Rectal smooth muscle tissue (tissue), 1 donor: ENCODE results near the gene FGD6.
"Not testable (repeated sequence)": the region's sequence is repeated elsewhere in the genome, so short reads cannot be mapped to it uniquely, and the experiment has no call there.

Source experiments
- H3K27ac ChIP-seq: one replicate; pipeline ENCODE4 v1.7.0; 2013; ENCODE audit warnings: low read depth, low read length, inconsistent platforms
- H3K27me3 ChIP-seq: one replicate; pipeline ENCODE4 v1.7.0; 2013; ENCODE audit warnings: low read length; ENCODE audit not compliant: control insufficient read depth, insufficient read depth
- H3K36me3 ChIP-seq: one replicate; pipeline ENCODE4 v1.7.0; 2013; ENCODE audit warnings: low read length; ENCODE audit not compliant: control insufficient read depth, insufficient read depth
- H3K4me1 ChIP-seq: one replicate; pipeline ENCODE4 v1.7.0; 2013; ENCODE audit warnings: low read length; ENCODE audit not compliant: control insufficient read depth, insufficient read depth
- H3K4me3 ChIP-seq: one replicate; pipeline ENCODE4 v1.7.0; 2013; ENCODE audit warnings: low read length
- H3K9ac ChIP-seq: one replicate; pipeline ENCODE4 v1.7.0; 2013; ENCODE audit warnings: low read length

The FGD6 gene

DNA sequence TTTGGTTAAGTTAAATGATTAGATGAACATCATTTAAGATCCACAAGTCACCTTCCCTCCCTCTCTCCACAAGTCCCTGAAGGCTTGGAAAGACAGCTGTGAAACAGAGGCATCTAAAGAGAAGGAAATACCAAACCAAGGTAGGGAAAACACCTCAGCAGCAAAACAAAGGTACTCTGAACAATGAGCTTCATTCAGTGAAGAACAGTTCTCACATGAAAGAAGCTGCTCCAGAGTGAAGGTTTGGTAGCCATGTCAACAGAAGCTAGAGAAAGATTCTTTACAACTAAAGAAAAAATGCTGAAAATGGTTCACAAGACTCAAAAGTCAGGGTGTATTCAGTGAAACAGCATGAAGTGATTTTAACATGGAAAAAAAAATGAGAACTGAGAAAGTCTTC, 69.4 kb downstream of the FGD6 start:
- H3K9ac ChIP-seq, result no peak overlapping the region
- H3K27ac ChIP-seq, result no peak overlapping the region
- no peaks in the 10 kb centered on the region for H3K27me3 ChIP-seq
- peaks cover 4% of the 10 kb centered on the region for H3K4me1 ChIP-seq
- H3K36me3 ChIP-seq, result no peaks in the 10 kb centered on the region
- no peak overlapping the region for H3K4me3 ChIP-seq

GRCh38 chr12:95146769-95147168, 70.5 kb downstream of the FGD6 start:
- H3K4me3 ChIP-seq, result no peak overlapping the region
- no peak overlapping the region for H3K27ac ChIP-seq
- H3K4me1 ChIP-seq, result peaks cover 4% of the 10 kb centered on the region
- H3K27me3 ChIP-seq, result no peaks in the 10 kb centered on the region
- H3K9ac ChIP-seq, result no peak overlapping the region
- H3K36me3 ChIP-seq, result no peaks in the 10 kb centered on the region

DNA sequence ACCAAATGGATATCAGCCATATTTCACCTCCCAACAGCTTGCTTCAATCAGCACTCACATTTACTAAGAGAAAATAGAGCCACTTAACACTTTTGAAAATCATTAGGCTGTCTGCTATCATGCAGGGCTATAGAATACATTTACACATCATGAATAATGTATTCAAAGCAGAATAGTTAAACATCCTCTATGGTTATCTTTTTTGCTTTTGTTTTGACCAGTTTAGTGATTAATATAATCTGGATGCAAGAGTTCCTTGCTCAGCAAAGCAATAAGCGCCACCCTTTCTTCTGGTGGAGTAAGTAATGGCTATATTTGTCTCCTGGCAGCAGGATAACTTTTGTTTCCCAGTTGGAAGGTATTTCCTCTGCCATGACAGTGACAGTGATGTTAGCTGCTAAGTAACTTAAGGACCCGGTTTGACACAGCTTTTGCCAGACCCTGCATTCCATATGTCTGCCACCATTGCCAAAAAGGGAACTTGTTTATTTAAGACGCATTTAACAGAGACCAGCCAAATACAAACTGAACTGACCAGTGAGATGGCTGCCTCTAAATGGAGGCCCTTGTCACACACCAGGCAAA, 73.6 kb downstream of the FGD6 start:
- no peaks in the 10 kb centered on the region for H3K36me3 ChIP-seq
- H3K4me1 ChIP-seq, result peaks cover 4% of the 10 kb centered on the region
- H3K27ac ChIP-seq, result no peak overlapping the region
- H3K27me3 ChIP-seq, result no peaks in the 10 kb centered on the region
- no peak overlapping the region for H3K4me3 ChIP-seq
- H3K9ac ChIP-seq, result no peak overlapping the region

GRCh38 chr12:95142431-95143151, 74.7 kb downstream of the FGD6 start:
- no peaks in the 10 kb centered on the region for H3K36me3 ChIP-seq
- H3K27me3 ChIP-seq, result no peaks in the 10 kb centered on the region
- H3K4me1 ChIP-seq, result peaks cover 4% of the 10 kb centered on the region
- no peak overlapping the region for H3K27ac ChIP-seq
- no peak overlapping the region for H3K4me3 ChIP-seq
- H3K9ac ChIP-seq, result no peak overlapping the region

DNA sequence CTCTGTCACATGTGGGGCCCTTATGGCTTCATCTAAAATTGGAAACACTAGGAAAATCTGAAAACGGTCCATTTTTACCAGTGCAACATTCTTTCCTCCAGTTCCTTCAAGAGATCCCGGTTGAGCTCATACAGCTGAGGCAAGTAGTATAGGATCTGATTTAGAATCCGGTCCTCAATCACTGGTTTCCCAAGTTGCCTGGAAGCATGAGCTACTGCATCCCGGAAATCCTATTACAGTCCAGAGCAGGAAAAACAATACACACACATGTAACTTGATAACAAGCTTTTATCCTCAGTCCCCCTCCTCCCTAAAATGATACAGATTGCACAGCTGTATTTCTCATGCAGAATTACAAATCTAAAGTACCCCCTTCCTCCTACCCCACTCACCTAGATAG, 76.0 kb downstream of the FGD6 start:
- H3K36me3 ChIP-seq, result no peaks in the 10 kb centered on the region
- no peaks in the 10 kb centered on the region for H3K27me3 ChIP-seq
- H3K4me1 ChIP-seq, result peaks cover 4% of the 10 kb centered on the region
- H3K9ac ChIP-seq, result no peak overlapping the region
- no peak overlapping the region for H3K4me3 ChIP-seq
- no peak overlapping the region for H3K27ac ChIP-seq

DNA sequence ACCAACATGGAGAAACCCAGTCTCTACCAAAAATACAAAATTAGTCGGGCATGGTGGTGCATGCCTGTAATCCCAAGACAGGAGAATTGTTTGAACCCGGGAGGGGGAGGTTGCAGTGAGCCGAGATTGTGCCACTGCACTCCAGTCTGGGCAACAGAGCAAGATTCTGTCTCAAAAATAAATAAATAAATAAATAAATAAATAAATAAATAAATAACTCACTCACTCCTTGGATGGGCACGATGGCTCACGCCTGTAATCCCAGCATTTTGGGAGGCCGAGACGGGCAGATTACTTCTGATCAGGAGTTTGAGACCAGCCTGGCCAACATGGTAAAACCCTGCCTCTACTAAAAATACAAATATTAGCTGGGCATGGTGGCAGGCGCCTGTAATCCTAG, 79.2 kb downstream of the FGD6 start:
- not testable (repeated sequence) for H3K27ac ChIP-seq, H3K9ac ChIP-seq, H3K27me3 ChIP-seq, H3K4me3 ChIP-seq, H3K36me3 ChIP-seq, H3K4me1 ChIP-seq

- H3K36me3 ChIP-seq, result no peaks in the 10 kb centered on the region
- no peak overlapping the region for H3K4me3 ChIP-seq
- H3K4me1 ChIP-seq, result no peaks in the 10 kb centered on the region
- no peaks in the 10 kb centered on the region for H3K27me3 ChIP-seq
- no peak overlapping the region for H3K9ac ChIP-seq
- no peak overlapping the region for H3K27ac ChIP-seq
These were observed 80.7 kb downstream of the FGD6 start for GRCh38 chr12:95136598-95136997.

DNA sequence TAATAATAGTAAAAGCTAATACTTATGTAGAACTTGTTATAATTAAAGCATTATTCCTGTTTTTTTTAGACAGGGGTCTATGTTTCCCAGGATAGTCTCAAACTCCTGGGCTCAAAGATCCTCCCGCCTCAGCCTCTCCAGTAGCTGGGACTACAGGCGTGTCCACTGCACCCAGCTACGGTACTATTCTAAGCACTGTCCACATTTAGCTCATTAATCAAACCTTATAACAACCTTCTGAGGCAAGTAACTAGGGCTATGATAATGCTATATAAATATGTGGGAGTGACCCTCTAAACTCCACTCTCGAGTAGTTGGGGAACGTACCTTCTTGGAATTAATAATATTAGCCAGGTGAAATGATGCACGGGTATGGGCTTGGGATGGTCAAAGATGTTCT, 83.2 kb downstream of the FGD6 start:
- no peak overlapping the region for H3K27ac ChIP-seq
- no peaks in the 10 kb centered on the region for H3K27me3 ChIP-seq
- H3K36me3 ChIP-seq, result no peaks in the 10 kb centered on the region
- no peaks in the 10 kb centered on the region for H3K4me1 ChIP-seq
- H3K9ac ChIP-seq, result no peak overlapping the region
- H3K4me3 ChIP-seq, result no peak overlapping the region

DNA sequence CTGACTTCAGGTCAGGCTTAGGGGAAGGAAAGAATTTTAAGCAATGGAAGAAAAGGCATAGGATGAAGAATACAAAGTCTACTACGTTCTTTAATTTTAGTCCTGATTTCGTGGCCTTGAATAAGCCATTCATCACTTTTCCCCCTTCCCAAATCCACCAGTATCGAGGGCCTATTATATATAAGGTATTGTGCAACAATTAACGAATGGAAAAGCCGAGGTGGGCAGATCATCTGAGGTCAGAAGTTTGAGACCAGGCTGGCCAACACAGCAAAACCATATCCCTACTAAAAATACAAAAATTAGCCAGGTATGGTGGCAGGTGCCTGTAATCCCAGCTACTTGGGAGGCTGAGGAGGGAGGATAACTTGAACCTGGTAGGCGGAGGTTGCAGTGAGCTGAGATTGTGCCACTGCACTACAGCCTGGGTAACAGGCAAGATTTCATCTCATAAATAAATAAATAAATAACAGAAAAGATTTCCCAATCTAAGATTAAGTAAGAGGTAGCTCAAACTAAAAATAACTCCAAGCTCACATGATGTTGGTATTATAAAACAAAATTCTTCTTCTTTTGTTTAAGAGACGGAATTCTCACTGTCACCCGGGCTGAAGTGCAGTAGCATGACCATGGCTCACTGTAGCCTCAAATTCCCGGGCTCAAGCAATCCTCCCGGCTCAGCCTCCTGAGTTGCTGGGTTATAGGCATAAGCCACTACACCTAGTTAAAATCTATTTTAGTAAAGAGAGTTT, 85.5 kb downstream of the FGD6 start:
- Histone ChIP-seq H3K4me3 (no peak overlapping the region), H3K9ac (no peak overlapping the region), H3K27ac (no peak overlapping the region), H3K36me3 (no peaks in the 10 kb centered on the region), H3K4me1 (no peaks in the 10 kb centered on the region), H3K27me3 (no peaks in the 10 kb centered on the region)

- no peak overlapping the region for H3K9ac ChIP-seq
- no peak overlapping the region for H3K27ac ChIP-seq
- no peak overlapping the region for H3K4me3 ChIP-seq
- H3K27me3 ChIP-seq, result no peaks in the 10 kb centered on the region
- no peaks in the 10 kb centered on the region for H3K4me1 ChIP-seq
- H3K36me3 ChIP-seq, result no peaks in the 10 kb centered on the region
These were observed 87.2 kb downstream of the FGD6 start for GRCh38 chr12:95130096-95130495.

DNA sequence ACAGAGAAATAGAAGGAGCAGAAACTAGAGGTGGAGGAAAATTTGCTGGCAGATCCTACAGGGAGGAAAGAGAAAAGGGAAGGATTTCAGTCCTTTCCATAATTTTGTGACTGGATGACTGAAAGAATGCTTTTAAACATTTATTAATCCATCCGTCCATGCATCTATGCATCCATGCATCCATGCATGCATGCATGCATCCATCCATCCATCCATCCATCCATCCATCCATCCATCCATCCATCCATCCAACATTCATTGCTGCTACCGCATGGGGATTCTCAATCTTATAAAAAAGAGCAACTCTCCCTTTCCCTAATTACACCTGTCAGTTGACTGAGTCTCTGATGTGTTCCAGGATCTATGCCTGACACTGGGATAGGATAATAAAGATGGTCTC, 88.2 kb downstream of the FGD6 start:
- no peak overlapping the region for H3K4me3 ChIP-seq
- H3K27me3 ChIP-seq, result no peaks in the 10 kb centered on the region
- peaks cover 3% of the 10 kb centered on the region for H3K4me1 ChIP-seq
- no peaks in the 10 kb centered on the region for H3K36me3 ChIP-seq
- no peak overlapping the region for H3K27ac ChIP-seq
- H3K9ac ChIP-seq, result no peak overlapping the region

GRCh38 chr12:95126736-95127135, 90.5 kb downstream of the FGD6 start:
- H3K4me1 ChIP-seq, result peaks cover 3% of the 10 kb centered on the region
- H3K27me3 ChIP-seq, result no peaks in the 10 kb centered on the region
- no peak overlapping the region for H3K9ac ChIP-seq
- H3K4me3 ChIP-seq, result no peak overlapping the region
- no peak overlapping the region for H3K27ac ChIP-seq
- H3K36me3 ChIP-seq, result no peaks in the 10 kb centered on the region

- Histone ChIP-seq H3K9ac (no peak overlapping the region), H3K4me1 (peaks cover 3% of the 10 kb centered on the region)
These were observed 91.2 kb downstream of the FGD6 start for GRCh38 chr12:95126076-95126475.

More at GRCh38 chr12:95126076-95126475, 91.2 kb downstream of the FGD6 start:
- Histone ChIP-seq H3K36me3 (no peaks in the 10 kb centered on the region), H3K4me3 (no peak overlapping the region), H3K27ac (no peak overlapping the region), H3K27me3 (no peaks in the 10 kb centered on the region)
